ENCODE measurements around the gene SEMA4A.

SEMA4A gene

DNA sequence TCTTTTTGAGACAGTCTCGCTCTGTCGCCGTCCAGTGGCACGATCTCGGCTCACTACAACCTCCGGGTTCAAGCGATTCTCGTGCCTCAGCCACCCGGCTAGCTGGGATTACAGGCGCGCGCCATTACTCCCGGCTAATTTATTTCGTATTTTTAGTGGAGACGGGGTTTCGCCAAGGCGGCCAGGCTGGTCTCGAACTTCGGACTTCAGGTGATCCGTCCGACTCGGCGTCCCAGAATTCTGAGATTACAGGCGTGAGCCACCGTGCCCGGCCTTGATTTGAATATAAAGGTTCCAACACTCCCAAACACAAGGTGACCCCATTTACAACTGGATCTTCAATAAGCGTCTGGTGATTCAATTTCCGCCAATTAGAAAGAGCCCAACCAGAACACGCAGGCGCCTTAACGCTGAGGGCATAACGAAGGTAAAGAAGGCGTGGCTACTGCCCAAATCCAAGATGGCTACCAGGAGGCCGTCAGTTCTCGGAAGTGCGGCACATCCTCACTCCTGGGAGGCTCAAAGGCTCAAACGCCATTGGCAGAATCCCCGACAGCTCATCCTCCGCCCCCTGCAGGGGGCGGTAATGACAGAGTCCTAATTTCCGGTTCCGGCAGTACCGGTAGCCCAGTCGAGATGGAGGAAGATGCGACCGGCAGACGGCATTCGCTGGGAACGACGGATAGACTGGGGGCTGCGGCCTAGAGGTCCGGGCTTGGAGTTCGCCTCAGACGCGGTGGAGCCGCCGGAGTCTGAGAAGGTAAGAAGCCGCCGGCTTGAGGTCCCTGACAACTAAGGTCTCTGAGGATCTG, 40.3 kb downstream of the SEMA4A start, which contains the start of gene SLC25A44:
Gene SLC25A44 (plus strand): TSS at position 617 of the 812 bp plus-strand sequence. CDS start 5,744 bp downstream, outside the sequence.
- TF ChIP-seq, protein P1, sequence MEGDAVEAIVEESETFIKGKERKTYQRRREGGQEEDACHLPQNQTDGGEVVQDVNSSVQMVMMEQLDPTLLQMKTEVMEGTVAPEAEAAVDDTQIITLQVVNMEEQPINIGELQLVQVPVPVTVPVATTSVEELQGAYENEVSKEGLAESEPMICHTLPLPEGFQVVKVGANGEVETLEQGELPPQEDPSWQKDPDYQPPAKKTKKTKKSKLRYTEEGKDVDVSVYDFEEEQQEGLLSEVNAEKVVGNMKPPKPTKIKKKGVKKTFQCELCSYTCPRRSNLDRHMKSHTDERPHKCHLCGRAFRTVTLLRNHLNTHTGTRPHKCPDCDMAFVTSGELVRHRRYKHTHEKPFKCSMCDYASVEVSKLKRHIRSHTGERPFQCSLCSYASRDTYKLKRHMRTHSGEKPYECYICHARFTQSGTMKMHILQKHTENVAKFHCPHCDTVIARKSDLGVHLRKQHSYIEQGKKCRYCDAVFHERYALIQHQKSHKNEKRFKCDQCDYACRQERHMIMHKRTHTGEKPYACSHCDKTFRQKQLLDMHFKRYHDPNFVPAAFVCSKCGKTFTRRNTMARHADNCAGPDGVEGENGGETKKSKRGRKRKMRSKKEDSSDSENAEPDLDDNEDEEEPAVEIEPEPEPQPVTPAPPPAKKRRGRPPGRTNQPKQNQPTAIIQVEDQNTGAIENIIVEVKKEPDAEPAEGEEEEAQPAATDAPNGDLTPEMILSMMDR (IDR thresholded peaks at IDR 0.05) = peak; percentile 52 to 55
- no peaks in the 10 kb centered on the region for H3K27me3 ChIP-seq
- H3K4me3 ChIP-seq = peak within 1 kb of the TSS; percentile 70 to 83
- H3K9me3 ChIP-seq = no peaks in the 10 kb centered on the region
- intact Hi-C loops (cut with DNase I; ENCODE audit: low total_unique reads) = loop anchor here (1.0 kb wide), 1 partner anchor 20 kb away; the partner anchor contains the start of gene PMF1
- H3K4me1 ChIP-seq = peaks cover 0 to 32% (median 15%) of the 10 kb centered on the region in 4 donors
- peak; percentile 96 to 99 for DNase-seq
- peaks cover 0 to 13% (median 8%) of the 10 kb centered on the region in 3 donors for H3K36me3 ChIP-seq
- peak within 1 kb of the TSS; percentile 71 to 76 for H3K27ac ChIP-seq

DNA sequence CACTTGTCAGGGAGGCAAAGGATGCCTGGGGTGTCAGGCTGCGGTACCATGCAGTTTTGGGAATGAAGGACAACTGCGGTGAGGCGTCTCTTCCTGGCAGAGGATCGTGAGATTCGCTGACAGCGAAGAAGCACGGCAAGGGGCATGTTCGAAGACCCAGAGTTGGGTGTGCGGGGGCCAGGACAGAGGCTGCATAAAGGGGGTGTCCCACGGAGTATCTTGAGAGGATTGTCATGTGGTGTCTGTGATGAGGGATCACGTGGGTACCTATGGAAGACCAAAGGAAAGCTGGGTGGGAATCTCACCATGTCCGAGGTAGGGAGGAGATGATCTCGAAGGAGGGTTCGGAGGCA, 40.9 kb downstream of the SEMA4A start:
- DNase-seq = no peak
- H3K4me1 ChIP-seq = peaks cover 0 to 32% (median 15%) of the 10 kb centered on the region in 4 donors
- peak overlapping the region; percentile 71 to 76 for H3K27ac ChIP-seq
- peak overlapping the region; percentile 70 to 83 for H3K4me3 ChIP-seq
- H3K36me3 ChIP-seq = peaks cover 0 to 13% (median 8%) of the 10 kb centered on the region in 3 donors
- TF ChIP-seq, protein P1 (IDR thresholded peaks at IDR 0.05) = no peak
- no peaks in the 10 kb centered on the region for H3K27me3 ChIP-seq
- no peaks in the 10 kb centered on the region for H3K9me3 ChIP-seq
- intact Hi-C loops (cut with DNase I; ENCODE audit: low total_unique reads) = loop anchor here (1.0 kb wide), 1 partner anchor 19 kb away; the partner anchor contains the start of gene PMF1

DNA sequence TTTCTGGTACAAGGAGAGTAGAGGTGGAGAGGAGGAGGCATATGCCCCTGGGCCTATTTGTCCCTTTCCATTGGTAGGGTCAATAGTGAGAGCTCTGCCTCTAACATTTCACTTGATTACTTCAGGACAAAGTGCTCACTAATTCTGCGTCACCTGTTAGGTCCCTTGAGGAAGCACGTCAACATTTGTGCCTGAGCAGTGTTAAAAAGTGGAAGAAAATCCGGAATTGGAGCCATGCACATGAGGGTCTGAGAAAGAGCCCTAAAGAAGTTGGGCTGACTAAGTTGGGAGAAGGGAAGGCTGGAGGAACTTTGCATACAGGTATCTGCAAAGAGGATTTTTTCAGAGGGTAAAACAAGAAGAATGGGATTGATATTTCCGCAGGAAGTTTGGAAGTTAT, 42.5 kb downstream of the SEMA4A start:
- no peak for DNase-seq
- no peak overlapping the region for H3K4me3 ChIP-seq
- peaks cover 6 to 28% (median 18%) of the 10 kb centered on the region in 3 donors for H3K36me3 ChIP-seq
- no peaks in the 10 kb centered on the region for H3K9me3 ChIP-seq
- peaks cover 0 to 32% (median 15%) of the 10 kb centered on the region in 4 donors for H3K4me1 ChIP-seq
- intact Hi-C loops (cut with DNase I; ENCODE audit: low total_unique reads) = no loop called here
- no peak overlapping the region for H3K27ac ChIP-seq
- H3K27me3 ChIP-seq = no peaks in the 10 kb centered on the region
- TF ChIP-seq, protein P1 (IDR thresholded peaks at IDR 0.05) = no peak

DNA sequence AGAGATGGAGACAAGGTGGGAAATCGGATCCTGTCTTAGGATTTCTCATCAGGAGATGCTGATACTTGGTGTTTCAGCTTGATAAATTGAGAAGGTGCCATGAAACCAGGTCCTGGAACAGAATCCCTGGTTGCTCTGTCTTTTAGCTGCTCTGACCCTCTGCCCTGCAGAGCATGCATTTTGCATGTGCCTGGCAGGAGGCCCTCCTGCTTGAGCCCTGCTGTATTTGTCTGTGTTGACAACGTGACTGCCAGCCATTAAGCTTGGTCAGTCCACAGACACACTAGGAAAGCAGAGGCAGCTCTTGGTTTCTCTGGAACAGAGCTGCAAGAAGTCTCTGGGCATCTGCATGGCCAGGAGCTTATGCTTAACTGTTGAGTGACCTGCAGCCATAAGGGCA, 43.1 kb downstream of the SEMA4A start:
- TF ChIP-seq, protein P1 (IDR thresholded peaks at IDR 0.05) = no peak
- H3K27me3 ChIP-seq = no peaks in the 10 kb centered on the region
- H3K9me3 ChIP-seq = no peaks in the 10 kb centered on the region
- peaks cover 6 to 34% (median 21%) of the 10 kb centered on the region in 3 donors for H3K36me3 ChIP-seq
- H3K4me3 ChIP-seq = no peak overlapping the region
- DNase-seq = no peak
- intact Hi-C loops (cut with DNase I; ENCODE audit: low total_unique reads) = no loop called here
- peaks cover 0 to 32% (median 15%) of the 10 kb centered on the region in 4 donors for H3K4me1 ChIP-seq
- H3K27ac ChIP-seq = no peak overlapping the region

DNA sequence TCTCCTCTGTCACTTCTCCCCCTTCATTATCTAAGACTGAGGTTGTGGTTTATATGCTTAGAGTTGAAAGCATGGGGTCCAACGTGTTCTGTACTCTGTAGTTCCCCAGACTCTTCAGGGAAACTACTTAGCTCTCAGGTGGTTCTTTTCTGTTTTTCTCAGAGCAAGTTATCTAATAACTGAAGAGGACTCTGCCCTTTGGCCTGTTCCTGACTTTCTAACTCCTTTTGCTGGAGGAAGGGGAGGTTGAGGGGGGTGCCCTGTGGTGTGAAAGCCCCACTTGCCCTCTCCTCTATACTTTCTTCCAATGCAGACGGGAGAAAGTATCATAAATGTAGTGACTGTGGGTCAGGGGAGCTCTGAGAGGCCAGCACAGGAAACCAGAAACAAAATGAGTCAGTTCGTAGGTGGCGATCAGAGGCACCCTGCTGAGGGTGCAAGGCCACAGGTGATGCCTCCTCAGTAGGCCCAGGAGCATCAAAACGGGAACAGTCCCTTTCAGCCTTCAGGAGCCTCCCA, 45.5 kb downstream of the SEMA4A start:
- Histone ChIP-seq H3K9me3 (no peaks in the 10 kb centered on the region), H3K27ac (no peak overlapping the region), H3K36me3 (peaks cover 6 to 55% (median 21%) of the 10 kb centered on the region in 3 donors), H3K4me3 (no peak overlapping the region), H3K27me3 (no peaks in the 10 kb centered on the region), H3K4me1 (peaks cover 0 to 32% (median 14%) of the 10 kb centered on the region in 4 donors)
- intact Hi-C loops (cut with DNase I; ENCODE audit: low total_unique reads) = no loop called here
- TF ChIP-seq, protein P1 (IDR thresholded peaks at IDR 0.05) = no peak
- DNase-seq = peak in 1 of 2 donors; percentile 20

Data from tibial artery (tissue), 4 donors.